Measurements from ENCODE around the gene WDR93.

Gene WDR93

GRCh38 chr15:89743594-89743993 lies 53.0 kb downstream of the WDR93 start:
- no peak for TF ChIP-seq CTCF (conservative IDR thresholded peaks at IDR 0.05; ENCODE audit: control insufficient read depth, insufficient read depth, low read depth, low read length)
- no peak for DNase-seq (ENCODE audit: low read depth)
- no peak overlapping the region for H3K4me3 ChIP-seq (ENCODE audit: control insufficient read depth, low read depth, low read length)

- no peak for TF ChIP-seq CTCF (conservative IDR thresholded peaks at IDR 0.05; ENCODE audit: control insufficient read depth, insufficient read depth, low read depth, low read length)
- no peak for DNase-seq (ENCODE audit: low read depth)
- H3K4me3 ChIP-seq (ENCODE audit: control insufficient read depth, low read depth, low read length) = no peak overlapping the region
Observed at GRCh38 chr15:89745131-89745530, 54.5 kb downstream of the WDR93 start.

GRCh38 chr15:89745768-89746167 lies 55.2 kb downstream of the WDR93 start:
- no peak overlapping the region for H3K4me3 ChIP-seq (ENCODE audit: control insufficient read depth, low read depth, low read length)
- TF ChIP-seq CTCF (conservative IDR thresholded peaks at IDR 0.05; ENCODE audit: control insufficient read depth, insufficient read depth, low read depth, low read length) = no peak
- DNase-seq (ENCODE audit: low read depth) = no peak

GRCh38 chr15:89746386-89746780 lies 55.8 kb downstream of the WDR93 start:
- DNase-seq (ENCODE audit: low read depth) = no peak
- H3K4me3 ChIP-seq (ENCODE audit: control insufficient read depth, low read depth, low read length) = no peak overlapping the region
- TF ChIP-seq CTCF (conservative IDR thresholded peaks at IDR 0.05; ENCODE audit: control insufficient read depth, insufficient read depth, low read depth, low read length) = no peak

GRCh38 chr15:89747708-89748682 lies 57.4 kb downstream of the WDR93 start:
- no peak for TF ChIP-seq CTCF (conservative IDR thresholded peaks at IDR 0.05; ENCODE audit: control insufficient read depth, insufficient read depth, low read depth, low read length)
- H3K4me3 ChIP-seq (ENCODE audit: control insufficient read depth, low read depth, low read length) = no peak overlapping the region
- DNase-seq (ENCODE audit: low read depth) = no peak

- TF ChIP-seq CTCF (conservative IDR thresholded peaks at IDR 0.05; ENCODE audit: control insufficient read depth, insufficient read depth, low read depth, low read length) = no peak
- DNase-seq (ENCODE audit: low read depth) = no peak
- no peak overlapping the region for H3K4me3 ChIP-seq (ENCODE audit: control insufficient read depth, low read depth, low read length)
Observed at GRCh38 chr15:89749054-89749453, 58.4 kb downstream of the WDR93 start.
